8988T (cell line): ENCODE measurements around the gene CACNA1I.

Source experiments
- DNase-seq: peaks from one replicate; pipeline ENCODE4 v3.0.0; 2011

CACNA1I gene

DNA sequence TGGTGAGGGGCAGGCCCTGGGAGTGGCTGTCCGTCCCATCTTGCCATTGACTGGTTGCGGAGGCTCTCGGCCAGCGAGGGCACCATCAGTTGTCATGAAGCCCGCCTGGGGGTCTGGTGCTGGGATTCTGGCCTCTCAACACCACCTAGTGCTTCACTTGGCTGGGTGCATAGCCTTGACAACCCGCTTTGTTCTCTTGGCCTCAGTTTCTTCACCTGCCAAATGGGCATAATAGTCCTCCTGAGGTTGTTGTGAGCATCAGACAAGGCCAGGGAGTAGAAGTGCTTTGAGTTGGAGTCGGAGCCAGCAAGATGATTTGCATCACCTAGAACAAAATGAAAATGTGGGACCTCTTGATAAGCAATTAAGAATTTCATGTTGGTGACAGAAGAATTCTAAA, 1.5 kb upstream of the CACNA1I start:
- no peak for DNase-seq

DNA sequence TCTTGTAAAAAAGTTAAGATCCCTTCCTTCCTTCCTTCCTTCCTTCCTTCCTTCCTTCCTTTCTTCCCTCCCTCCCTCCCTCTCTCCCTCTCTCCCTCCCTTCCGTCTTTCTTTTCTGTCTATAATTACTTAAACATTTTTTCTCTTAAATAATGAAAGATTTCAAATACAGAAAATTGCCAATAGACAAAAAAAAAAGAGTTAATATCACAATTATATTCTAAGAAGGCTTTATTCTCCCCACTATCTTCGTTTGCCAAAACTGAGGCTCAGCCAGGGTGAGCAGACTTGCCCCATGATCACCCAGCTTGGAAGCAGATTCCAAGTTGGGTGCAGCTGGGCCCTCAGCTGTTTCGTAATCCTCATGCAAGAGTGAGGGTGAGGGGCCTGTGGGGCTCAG, 327 bp upstream of the CACNA1I start:
- no peak for DNase-seq

DNA sequence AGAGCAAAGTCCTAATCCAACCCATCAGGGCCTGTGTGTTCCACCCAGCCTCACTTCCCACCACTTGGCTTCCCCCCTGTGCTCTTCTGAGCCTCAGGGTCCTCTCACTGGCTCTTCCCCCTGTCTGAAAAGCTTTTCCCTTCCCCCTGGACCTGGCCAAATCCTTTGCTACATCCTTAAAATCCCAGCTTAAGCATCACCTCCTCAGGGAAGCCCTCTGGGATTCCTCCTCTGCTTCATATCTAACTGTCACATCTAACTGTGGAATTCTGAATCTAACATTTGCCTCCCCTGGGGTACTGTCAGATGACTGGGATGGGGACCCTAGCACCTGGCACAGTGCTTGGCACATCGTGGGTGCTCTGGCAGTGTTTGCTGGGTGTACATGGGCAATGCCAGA, 985 bp downstream of the CACNA1I start:
- no peak for DNase-seq

DNA sequence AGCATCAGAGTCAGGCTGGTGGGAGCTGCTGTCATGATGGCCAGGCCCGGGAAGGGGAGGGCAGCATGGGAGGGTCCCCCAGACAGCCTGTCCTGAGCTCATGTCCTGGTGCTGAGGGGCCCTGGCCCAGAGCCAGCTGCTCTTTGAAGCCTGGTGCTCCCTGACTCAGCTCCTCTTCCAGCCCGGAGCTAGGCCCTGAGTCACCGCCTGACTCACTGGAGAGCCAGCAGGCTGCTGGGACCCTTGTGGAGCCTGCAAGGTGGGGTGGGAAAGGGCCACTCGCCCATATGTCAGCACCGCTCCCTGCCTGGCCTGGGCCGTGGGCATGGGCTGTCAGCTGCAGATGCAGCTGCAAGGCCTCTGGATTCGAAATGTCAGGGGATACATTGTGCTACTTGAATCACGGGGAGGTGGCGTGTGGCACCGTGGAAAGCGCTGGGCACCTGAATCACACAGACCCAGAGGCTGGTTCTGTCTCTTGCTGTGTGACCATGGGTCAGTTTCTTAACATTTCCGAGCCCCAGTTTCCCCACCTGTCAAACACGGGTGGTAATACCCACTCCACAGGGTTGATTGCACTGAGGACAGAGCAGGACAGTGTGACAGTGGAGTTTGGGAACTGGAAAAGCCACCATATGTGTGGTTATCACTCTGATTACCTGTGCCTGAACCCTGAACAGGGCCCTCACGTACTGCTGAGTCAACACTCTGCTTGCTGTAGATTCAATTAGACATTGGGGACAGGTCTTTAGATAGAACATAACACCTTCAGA, 4.4 kb downstream of the CACNA1I start:
- peak; percentile 91 for DNase-seq

DNA sequence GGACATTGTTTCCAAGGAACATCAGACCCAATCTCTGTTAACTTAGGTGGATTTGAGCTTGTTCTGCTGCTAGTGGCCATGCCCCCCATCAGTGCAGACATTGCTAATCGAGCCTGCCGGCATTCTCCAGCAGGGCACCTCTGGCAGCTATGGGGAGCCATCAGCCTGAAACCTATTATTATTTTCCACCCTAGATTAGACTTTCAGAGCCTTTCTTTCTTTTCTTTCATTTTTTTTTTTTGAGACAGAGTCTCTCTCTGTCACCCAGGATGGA, 4.9 kb downstream of the CACNA1I start:
- no peak for DNase-seq

DNA sequence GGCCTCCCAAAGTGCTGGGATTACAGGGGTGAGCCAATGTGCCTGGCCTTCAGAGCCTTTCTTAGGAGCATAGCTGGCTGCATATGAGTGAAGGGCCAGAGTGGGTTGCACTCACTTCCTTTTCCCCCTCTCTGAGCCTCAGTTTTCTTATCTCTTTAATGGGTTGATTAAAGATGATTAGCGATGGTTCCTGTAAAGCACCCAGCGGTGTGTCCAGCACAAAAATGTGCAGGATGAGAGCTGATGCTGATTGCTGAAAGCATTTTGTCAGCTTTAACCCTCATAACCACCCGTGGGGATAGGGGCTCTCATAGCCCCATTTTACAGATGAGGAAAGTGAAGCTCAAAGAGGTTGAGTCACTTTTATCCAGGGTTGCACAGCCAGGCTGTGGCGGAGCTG, 5.5 kb downstream of the CACNA1I start:
- no peak for DNase-seq

DNA sequence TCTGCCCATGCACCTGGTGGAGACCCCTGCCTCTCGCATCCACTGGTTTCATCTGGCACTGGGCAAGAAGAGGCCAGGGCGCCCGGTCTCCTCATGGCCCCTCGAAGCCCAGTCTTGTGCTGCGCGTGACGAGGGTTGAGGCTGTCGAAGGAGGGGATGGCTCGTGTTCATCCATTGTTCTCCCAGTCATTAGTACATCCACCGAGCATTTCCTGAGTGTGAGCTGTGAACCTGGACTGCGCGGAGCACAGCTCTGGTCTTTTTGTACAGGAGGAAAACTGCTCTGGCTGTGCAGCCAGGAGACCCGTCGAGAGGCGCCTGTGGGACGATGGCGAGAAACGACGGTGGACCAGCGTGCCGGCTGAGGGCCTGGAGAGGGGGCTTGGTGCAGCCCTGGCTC, 6.8 kb downstream of the CACNA1I start:
- DNase-seq = no peak

DNA sequence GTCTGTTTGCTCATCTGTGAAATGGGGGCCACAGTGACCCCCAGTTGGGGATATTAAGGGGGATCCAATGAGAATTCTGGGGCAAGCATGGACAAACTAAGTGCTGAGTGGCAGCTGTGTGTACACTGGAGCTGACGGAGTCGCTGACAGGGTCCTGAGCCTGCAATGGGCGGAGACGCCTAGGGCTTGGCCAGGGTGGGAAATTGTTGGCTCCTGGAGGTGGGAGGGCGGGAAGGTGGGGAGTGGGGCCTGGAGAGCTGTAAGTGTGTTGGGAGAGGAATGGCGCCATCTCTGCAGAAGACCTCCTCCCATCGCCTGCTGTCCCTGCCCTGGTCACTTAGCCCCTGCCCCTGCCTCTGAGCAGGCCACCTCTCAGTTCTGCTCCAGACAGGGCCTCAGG, 7.3 kb downstream of the CACNA1I start:
- no peak for DNase-seq

DNA sequence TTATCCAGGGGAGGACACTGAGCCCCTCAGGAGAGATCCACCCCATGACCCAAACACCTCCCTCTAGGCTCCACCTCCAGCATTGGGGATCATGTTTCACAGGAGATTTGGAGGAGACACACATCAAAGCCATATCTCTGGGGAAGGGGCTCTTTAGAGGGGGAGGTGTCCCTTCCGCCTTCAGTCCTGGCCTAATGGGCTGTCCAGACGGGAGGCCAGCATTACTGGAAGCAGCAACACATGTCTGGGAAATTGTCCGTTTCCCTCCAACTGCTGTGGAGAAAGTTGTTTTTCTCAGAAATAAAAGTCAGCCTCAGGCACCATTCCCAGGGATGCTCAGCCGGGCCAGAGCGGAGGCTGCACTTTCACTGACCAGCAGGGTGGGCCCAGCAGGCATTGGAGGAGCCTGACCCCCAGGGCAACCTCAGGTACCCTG, 9.5 kb downstream of the CACNA1I start:
- DNase-seq = no peak

DNA sequence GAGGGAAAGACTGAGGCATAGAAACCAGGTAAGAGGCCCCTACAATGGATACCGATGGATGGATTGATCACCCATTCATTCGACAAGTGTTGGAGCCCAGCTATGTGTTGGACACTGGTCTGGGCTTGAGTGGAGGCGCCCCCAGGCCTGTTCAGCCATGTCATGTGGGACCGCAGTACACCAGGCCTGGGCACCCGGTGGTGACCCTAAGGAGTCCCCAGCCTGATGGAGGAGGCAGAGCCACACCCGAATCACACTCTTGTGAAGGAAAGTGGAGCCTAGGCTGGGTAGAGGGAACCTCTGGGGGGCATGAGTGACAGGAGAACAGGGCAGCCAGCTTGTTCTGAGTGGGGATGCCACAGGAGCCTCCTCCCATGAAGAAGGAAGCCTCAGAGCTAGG, 10.2 kb downstream of the CACNA1I start:
- DNase-seq = no peak

DNA sequence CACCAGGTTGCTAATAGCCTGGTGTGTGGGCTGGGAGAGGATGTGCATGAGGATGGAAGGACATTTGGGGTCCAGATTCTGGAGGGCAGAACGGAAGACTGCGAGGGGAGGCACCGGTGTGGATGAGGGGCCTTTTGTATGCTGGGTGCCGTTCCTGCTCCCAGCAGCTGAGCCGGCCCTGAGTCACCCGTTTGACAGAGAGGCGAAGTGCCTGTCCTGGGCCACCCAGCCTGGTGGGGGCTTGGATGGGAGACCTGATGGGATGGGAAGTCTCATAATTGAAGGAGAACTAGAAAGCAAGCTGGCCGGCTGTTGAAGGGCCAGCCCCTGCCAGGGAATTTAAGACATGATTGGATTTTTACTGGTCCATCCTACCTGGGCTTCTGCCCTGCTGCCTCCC, 10.8 kb downstream of the CACNA1I start:
- DNase-seq = no peak

DNA sequence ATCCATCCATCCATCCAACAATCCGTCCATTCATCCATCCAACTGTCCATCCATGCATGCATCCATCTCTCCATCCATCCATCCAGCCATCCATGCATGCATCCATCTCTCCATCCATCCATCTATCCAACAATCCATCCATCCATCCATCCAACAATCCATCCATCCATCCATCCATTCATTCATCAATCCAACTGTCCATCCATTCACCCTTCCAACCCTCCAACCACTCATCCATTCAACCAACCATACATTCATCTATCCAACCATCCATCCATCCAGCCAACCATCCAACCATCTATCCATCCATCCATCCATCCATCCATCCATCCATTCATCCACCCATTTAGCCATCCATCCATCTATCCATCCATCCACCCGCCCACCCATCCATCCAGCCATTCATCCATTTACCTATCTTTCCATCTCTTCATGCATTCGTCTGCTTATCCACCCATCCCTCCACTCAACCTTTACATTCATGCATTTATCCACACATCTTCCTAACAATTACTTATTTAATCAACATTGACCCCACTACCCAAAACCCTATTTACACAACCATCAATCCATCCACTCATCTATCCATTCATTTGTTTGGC, 12.6 kb downstream of the CACNA1I start:
- no peak for DNase-seq

DNA sequence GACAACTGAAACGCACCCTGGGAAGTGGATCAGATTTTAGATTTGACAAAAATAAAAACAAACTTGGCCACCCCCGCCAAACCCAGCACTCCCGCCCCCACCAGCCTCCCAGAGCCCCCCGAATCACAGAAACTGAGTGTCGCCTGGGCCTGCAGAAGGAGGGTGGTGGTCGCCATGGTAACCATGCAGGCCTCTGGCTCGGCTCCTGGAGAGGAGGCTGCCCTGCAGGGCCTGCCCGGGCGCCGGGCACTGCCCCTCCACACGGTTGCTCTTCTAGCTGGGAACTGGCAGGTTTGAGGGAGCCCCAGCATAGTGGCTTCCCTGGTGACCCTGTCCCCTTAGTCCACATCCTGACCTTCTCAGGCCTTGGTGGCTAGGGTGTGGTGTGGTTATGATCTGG, 19.3 kb downstream of the CACNA1I start:
- no peak for DNase-seq

DNA sequence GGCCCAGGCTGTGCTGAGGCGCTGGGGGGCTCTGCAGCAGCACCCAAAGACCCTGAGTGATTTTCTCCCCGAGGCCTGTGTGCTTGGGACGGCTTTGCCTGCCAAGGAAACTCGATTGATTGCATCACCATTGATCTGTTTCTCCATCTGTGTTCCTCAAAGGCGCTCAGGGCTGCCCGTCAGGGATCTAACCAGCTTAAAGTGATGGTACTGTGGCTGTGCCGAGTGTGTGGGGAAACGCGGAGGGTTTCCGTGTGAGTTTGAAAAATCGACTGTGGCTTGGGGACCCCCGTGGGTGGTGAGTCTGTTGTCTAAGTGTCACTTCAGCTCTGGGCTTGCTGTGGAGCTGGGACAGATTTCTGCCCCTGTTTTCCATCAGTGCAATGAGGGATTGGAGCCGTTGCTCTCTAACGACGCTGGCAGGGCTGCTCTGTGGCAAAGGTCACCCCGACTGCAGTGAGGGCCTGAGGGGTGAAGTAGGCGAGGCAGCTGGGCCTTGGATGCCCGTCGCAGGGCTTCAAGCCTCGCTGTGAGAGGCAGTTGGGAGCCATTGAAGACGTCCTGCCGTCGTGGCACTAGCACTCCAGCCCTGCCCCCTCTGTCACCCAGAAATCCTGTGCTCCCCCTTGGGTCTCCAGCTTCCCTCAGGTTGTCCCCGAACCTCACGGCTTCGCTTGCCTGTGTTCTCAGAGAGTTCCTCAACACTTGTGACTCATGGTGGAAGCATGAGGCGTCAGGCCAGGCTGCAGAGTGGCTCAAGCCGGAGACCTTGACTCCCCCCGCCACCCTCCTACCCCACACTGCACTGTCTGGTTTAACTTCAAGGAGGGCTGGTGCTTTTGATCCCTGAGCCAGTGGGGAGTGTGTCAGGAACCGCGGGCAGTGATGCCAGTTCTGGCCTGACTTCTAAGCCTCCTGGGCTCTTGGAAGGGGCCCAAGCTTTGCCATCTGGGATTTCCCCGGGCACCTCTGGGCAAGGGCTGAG, 21.8 kb downstream of the CACNA1I start:
- peak; percentile 65 for DNase-seq

DNA sequence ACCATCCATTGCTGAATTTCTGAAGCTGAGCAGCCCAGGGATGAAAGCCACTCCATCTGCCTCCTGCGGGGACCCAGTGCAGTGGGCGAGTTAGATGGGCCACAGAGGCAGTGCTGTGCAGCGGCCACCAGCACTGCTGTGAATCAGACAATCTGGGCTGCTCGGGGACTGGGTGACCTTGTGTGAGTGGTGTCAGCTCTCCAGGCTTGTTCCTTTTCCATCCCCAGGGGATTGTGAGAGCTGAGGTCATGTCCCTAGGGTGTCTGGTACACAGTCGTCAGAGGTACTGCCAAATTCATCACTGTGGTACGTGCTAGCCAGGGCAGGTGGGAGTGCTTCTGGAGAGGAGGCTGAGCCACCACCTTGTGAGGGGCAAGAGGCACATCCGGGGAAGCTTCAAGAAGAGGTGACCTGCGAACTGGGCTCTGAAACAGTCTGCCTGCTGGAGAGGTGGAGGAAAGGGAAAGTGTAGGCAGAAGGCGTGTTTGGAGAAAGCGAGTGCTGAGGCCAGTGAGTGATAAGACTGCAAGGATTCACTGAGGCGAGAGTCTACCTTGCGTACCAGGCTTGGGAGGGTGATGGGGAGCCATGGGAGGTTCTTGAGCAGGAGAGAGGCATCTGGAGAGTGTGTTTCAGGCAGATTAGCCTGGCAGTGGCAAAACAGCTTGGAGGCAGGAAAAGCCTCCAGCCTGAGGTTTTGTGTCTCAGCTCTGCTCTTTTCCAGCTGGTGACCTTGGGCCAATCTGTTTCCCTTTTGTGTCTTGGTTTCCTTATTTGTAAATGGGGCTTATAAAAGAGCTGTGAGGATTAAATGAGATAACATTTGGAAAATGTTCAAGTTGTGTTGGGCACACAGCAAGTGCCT, 22.7 kb downstream of the CACNA1I start:
- no peak for DNase-seq

DNA sequence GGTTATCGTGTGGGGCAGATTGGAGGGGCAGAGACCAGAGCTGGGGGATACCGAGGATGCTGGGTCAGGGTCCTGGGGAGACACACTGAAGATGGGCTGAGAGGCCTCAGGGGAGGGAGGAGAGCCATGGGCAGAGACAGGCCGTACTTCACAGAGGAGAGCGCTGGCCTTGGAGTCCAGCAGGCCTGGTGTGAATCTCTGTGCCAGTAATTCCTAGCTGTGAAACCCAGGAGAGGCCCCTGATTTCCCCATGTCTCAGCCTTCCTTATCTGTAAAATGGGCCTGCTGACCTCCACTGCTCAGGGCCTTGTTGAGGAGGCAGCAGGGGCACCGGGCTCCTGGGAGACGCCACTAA, 23.4 kb downstream of the CACNA1I start:
- no peak for DNase-seq

DNA sequence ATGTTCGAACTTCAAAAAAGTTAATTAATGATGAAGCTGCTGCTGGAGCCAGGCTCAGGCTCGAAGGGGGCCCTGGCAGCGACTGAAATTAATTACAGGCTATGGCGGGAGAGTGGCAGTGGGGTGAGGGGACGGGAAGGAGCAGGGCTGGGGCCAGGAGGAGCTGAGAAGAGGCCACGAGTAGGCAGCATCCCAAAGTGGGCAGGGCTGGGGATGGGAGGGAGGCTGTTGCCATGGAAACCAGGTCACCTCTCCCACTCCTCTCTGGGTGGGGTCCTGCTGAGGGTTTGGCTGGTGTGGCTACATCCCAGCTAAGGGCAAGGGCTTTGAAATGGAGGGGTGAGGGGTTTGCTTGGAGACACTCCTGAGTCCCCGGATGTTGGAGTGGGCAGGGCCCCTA, 23.9 kb downstream of the CACNA1I start:
- no peak for DNase-seq

DNA sequence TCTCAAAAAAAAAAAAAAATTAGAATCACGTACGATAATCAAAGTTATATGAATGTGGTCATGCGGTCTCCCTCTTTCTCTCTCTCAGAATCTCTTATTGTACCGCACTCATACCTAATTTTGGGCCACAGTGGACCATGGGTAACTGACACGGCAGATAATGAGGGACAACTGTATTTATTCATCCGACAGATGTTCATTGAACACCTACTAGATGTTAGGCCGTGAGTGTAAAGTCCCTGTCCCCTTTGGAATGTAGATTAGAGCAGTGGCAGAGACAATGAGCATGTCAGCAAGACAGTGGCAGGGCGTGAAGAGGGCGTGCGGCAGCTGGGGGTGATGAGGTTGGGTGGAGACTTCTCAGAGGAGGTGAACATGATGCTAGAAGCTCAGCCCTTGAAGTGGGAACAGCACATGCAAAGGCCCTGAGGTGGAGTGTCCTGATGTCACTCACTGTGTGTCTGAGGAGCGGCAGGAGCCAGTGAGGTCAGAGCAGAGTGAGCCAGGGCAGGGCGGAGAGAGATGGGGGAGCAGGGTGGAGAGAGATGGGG, 25.1 kb downstream of the CACNA1I start:
- no peak for DNase-seq

DNA sequence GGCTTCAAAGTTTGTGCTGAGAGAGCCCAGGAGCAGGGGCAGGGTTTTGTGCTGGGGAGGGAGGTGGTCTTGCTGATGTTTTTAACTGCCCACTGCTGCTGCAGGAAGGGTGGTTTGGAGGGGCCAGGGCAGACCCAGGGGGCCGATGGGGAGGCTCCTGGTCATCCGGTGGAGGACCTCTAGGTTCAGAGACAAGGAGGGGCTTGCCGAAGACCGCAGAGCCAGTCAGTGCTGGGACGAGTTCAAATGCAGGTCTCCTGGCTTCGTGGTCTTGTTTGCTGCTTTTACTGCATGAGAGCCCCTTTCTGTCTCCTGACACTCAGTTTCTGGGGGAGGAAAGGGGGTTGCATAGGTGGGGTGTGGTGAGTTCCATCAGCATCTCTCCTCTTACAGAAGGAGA, 26.0 kb downstream of the CACNA1I start:
- no peak for DNase-seq

DNA sequence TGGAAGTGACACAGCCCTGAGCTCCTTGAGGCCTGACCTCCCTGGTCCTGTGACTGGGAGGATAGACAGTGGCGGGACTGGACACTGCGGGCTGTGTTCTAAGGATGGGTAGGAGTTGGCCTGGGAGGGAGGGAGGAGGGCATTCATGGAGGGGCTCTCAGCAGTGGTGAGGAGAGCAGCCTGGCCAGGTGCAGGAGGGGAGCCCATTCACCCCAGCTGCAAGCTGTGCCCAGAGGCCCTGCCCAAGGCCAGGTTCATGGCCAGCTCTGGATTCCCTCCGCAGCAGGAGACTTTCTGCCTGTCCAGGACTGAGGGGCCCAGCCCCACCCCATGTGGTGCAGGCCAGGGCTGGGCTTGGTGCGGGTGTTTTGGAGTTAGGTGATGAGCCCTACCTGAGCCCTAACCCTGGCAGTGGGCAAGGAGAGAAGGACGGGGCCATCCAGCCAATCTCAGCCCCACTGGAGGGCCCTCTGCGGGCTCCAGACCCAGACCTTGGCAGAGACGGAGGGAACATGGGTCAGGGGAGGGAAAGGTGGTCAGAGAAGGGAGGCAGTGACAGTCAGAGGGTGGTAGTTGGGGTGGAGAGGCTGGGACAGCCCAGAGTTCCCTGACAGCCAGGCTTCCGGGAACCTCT, 26.8 kb downstream of the CACNA1I start:
- no peak for DNase-seq

DNA sequence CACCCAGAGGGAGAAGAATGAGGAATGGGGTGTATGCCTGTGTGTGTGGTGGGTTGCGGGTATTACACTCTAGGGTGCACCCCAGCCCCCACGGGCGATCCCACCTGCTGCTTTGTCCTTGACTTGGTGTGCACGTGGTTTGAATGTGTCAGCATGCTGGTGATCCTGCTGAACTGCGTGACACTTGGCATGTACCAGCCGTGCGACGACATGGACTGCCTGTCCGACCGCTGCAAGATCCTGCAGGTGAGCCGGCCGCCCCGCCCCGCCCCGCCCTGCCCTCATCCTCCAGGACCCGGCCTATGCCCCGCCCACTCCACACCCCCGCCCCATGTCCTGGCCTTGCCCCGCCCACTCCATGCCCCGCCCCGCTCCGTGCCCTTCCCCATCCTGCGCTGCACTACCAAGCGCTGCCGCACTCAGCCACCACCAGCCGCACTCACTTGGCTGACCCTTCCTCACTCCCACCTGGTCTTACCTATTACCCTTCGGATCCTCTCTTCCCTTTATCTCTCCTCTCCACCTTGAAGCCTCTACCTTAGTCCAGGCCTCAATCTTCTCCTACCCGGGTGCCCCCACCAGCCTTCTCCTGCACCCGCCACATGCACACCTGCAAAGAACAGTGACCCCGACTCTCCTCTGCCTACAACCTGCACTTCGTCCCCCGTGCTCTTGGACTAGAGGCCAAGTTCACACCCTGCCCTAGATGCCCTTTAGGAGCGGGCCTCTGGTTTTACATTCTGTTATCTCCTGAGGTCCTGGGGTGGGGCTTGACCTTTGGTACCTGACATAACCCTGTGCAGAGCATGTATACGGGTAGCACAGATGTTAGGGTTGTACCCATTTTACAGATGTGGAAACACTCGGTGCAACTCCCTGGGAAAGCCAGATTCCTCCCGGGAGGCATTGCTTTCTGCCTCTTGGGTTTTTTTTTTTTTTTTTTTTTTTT, 27.7 kb downstream of the CACNA1I start:
- DNase-seq = no peak
